Keratinocyte (primary cell): ENCODE measurements around the gene FBXO31. TPM values are rescaled to one million over a fixed set of nuclear protein-coding genes. Genes with fewer than 3 reads are reported as not detected.

Experiments
- DNase-seq: peaks from one replicate; pipeline ENCODE4 v3.0.0-alpha.2; 2011; ENCODE audit warnings: low read depth, missing footprints, low spot score
- FAIRE-seq: peaks from 2 replicates; lab custom pipeline; 2011; peaks lifted over from hg19 to GRCh38; lab: Jason Lieb, UNC
- H2AFZ ChIP-seq: 2 replicates; pipeline ENCODE4 v1.6.0; 2012; ENCODE audit warnings: low read length, control low read depth, inconsistent platforms; ENCODE audit not compliant: control insufficient read depth
- H3K27ac ChIP-seq: 2 replicates; pipeline ENCODE4 v1.5.1; 2011; ENCODE audit warnings: low read length; ENCODE audit not compliant: control insufficient read depth, insufficient read depth
- H3K27me3 ChIP-seq: 3 replicates; pipeline ENCODE4 v1.6.0; 2011; ENCODE audit warnings: low read length; ENCODE audit not compliant: control insufficient read depth, insufficient read depth; ENCODE audit errors: extremely low read depth
- H3K36me3 ChIP-seq, 2 experiments: 2 replicates in 1 of 2; 3 replicates in 1 of 2; pipeline ENCODE4 v1.5.1; 2011; ENCODE audit warnings: low read length in 2 of 2, mild to moderate bottlenecking in 1 of 2; ENCODE audit not compliant: control insufficient read depth in 2 of 2, insufficient read depth in 2 of 2; ENCODE audit errors: extremely low read depth in 1 of 2
- H3K4me1 ChIP-seq: 3 replicates; pipeline ENCODE4 v1.5.1; 2011; ENCODE audit warnings: low read length; ENCODE audit not compliant: control insufficient read depth, insufficient read depth; ENCODE audit errors: extremely low read depth
- H3K4me2 ChIP-seq: 3 replicates; pipeline ENCODE4 v1.6.0; 2011; ENCODE audit warnings: low read depth, low read length; ENCODE audit not compliant: control insufficient read depth, insufficient read depth; ENCODE audit errors: extremely low read depth
- H3K4me3 ChIP-seq, 3 experiments: fragments of 200-600 bp in 1 of 3; sonication (generic) in 1 of 3; 2 replicates in 2 of 3; 3 replicates in 1 of 3; pipeline ENCODE4 v1.5.1; 2011 to 2016; ENCODE audit warnings: low read length in 3 of 3, mild to moderate bottlenecking in 3 of 3, control low read depth in 2 of 3, inconsistent platforms in 1 of 3, low read depth in 1 of 3, mixed read lengths in 1 of 3, mixed run types in 1 of 3, moderate library complexity in 1 of 3; ENCODE audit not compliant: control insufficient read depth in 2 of 3, insufficient read depth in 2 of 3; ENCODE audit errors: extremely low read depth in 1 of 3
- H3K79me2 ChIP-seq: 2 replicates; pipeline ENCODE4 v1.6.0; 2012; ENCODE audit warnings: low read length; ENCODE audit not compliant: control insufficient read depth, insufficient read depth
- H3K9ac ChIP-seq: 3 replicates; pipeline ENCODE4 v1.6.0; 2011; ENCODE audit warnings: low read length; ENCODE audit not compliant: control insufficient read depth, insufficient read depth; ENCODE audit errors: extremely low read depth
- H3K9me1 ChIP-seq: 3 replicates; pipeline ENCODE4 v1.6.0; 2011; ENCODE audit warnings: low read length; ENCODE audit not compliant: control insufficient read depth, insufficient read depth; ENCODE audit errors: extremely low read depth
- H3K9me3 ChIP-seq: 2 replicates; pipeline ENCODE4 v1.5.1; 2012; ENCODE audit warnings: low read depth, low read length; ENCODE audit not compliant: control insufficient read depth
- H4K20me1 ChIP-seq: 3 replicates; pipeline ENCODE4 v1.6.0; 2011; ENCODE audit warnings: low read length; ENCODE audit not compliant: control insufficient read depth, insufficient read depth; ENCODE audit errors: extremely low read depth
- EZH2 ChIP-seq: IDR thresholded peaks from one replicate; pipeline ENCODE4 v1.6.1; 2012; ENCODE audit warnings: inconsistent platforms, mild to moderate bottlenecking, low read length, moderate library complexity
- dilution Hi-C: fragments of 300-500 bp; cut with MboI; formaldehyde crosslinking; loops from one replicate; pipeline ENCODE4 v1.7.0; 2020; ENCODE audit warnings: low sequenced_read_pairs; ENCODE audit not compliant: extremely low pct_ligation_motif_present
- polyA plus RNA-seq, 5 experiments: library from polyadenylated mRNA; depleted of rRNA in 3 of 5; stranded (reverse) in 3 of 5; stranded (forward) in 1 of 5; unstranded in 1 of 5; fragments of >200 nt; gene quantifications; 1 replicate in 1 of 5; 2 replicates in 3 of 5; 3 replicates in 1 of 5; pipeline versions ENCODE4 v1.2.1 to v1.2.3, GENCODE V29; 2011 to 2012; ENCODE audit warnings: missing spikeins in 2 of 5, low read depth in 1 of 5, low replicate concordance in 1 of 5
- TF ChIP-seq, protein P1 (sequence below), 3 experiments: IDR thresholded peaks in 1 of 3; conservative IDR thresholded peaks in 1 of 3; optimal IDR thresholded peaks in 1 of 3; 2 replicates in 2 of 3; 3 replicates in 1 of 3; pipeline versions ENCODE3 to v1.5.1; 2011; ENCODE audit warnings: low read length in 3 of 3, mild to moderate bottlenecking in 3 of 3, moderate library complexity in 2 of 3, control low read depth in 1 of 3, inconsistent platforms in 1 of 3; ENCODE audit not compliant: insufficient read depth in 2 of 3; ENCODE audit errors: extremely low read depth in 1 of 3

The FBXO31 gene
- polyA plus RNA-seq, 1 donor (not counting 4 experiments of a cell fraction or from before 2014, with no cell fraction given): 17.0 TPM

DNA sequence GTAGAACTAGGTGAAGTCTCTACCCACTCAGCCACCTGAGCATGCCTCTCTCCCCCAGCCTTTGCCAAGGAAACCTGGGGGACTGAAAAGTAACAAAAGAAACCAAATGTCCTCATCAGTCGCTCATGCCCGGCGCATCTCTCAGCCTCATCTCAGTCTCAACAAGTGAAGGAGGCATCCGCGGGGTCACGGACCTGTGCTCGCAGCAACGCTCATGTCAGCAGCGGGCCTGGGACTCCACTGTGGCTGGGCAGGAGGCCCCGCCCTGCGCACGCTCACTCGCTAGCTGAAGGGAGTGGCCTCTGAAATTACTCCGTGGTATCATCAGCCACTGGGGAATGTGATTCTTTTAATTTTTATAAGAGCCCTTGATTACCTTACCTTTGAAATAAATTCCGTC, 39.9 kb upstream of the FBXO31 start:
- TF ChIP-seq, protein P1, sequence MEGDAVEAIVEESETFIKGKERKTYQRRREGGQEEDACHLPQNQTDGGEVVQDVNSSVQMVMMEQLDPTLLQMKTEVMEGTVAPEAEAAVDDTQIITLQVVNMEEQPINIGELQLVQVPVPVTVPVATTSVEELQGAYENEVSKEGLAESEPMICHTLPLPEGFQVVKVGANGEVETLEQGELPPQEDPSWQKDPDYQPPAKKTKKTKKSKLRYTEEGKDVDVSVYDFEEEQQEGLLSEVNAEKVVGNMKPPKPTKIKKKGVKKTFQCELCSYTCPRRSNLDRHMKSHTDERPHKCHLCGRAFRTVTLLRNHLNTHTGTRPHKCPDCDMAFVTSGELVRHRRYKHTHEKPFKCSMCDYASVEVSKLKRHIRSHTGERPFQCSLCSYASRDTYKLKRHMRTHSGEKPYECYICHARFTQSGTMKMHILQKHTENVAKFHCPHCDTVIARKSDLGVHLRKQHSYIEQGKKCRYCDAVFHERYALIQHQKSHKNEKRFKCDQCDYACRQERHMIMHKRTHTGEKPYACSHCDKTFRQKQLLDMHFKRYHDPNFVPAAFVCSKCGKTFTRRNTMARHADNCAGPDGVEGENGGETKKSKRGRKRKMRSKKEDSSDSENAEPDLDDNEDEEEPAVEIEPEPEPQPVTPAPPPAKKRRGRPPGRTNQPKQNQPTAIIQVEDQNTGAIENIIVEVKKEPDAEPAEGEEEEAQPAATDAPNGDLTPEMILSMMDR (optimal IDR thresholded peaks at IDR 0.05 in 1 of 3, IDR thresholded peaks at IDR 0.05 in 1 of 3, conservative IDR thresholded peaks at IDR 0.05 in 1 of 3; ENCODE audit: extremely low read depth in 1 of 3, insufficient read depth in 2 of 3, low read length in 3 of 3): no peak
- no peak for TF ChIP-seq EZH2
- no peak overlapping the region for H3K27ac ChIP-seq
- dilution Hi-C loops: no loop called here
- FAIRE-seq: no peak
- H3K36me3 ChIP-seq: peaks cover 16 to 18% of the 10 kb centered on the region in 2 experiments
- H3K4me1 ChIP-seq: no peaks in the 10 kb centered on the region
- no peaks in the 10 kb centered on the region for H4K20me1 ChIP-seq
- no peak overlapping the region for H2AFZ ChIP-seq
- H3K4me2 ChIP-seq: no peak overlapping the region
- H3K4me3 ChIP-seq: no peak overlapping the region
- H3K27me3 ChIP-seq: no peaks in the 10 kb centered on the region
- DNase-seq: no peak
- no peaks in the 10 kb centered on the region for H3K9me3 ChIP-seq
- no peak overlapping the region for H3K9ac ChIP-seq
- H3K9me1 ChIP-seq: no peaks in the 10 kb centered on the region
- H3K79me2 ChIP-seq: peaks cover 2% of the 10 kb centered on the region

DNA sequence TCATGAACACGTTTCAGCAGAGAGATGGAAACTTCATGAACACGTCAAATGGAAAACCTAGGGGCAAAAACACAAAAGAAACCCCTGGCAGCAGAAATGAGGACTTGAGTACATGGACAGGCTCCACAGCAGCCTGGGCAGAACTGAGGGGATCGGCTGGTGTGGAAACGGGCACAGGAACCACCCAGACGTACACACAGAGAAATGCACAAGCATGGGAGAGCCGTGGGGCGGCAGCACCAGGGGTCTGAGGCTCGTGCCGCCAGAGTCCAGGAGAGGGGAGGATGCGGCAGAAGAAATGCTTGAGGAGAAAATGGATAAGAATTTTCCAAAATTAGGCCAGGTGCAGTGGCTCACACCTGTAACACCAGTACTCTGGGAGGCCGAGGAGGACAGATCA, 38.5 kb upstream of the FBXO31 start:
- Histone ChIP-seq H3K27ac (no peak overlapping the region), H3K9me1 (no peaks in the 10 kb centered on the region), H3K79me2 (peaks cover 2% of the 10 kb centered on the region), H3K9me3 (no peaks in the 10 kb centered on the region), H3K4me1 (no peaks in the 10 kb centered on the region), H3K27me3 (no peaks in the 10 kb centered on the region), H2AFZ (no peak overlapping the region), H4K20me1 (no peaks in the 10 kb centered on the region), H3K4me2 (no peak overlapping the region), H3K9ac (no peak overlapping the region), H3K4me3 (no peak overlapping the region), H3K36me3 (peaks cover 16 to 23% of the 10 kb centered on the region in 2 experiments)
- FAIRE-seq: no peak
- dilution Hi-C loops: no loop called here
- DNase-seq: no peak
- no peak for TF ChIP-seq EZH2
- TF ChIP-seq, protein P1 (optimal IDR thresholded peaks at IDR 0.05 in 1 of 3, IDR thresholded peaks at IDR 0.05 in 1 of 3, conservative IDR thresholded peaks at IDR 0.05 in 1 of 3; ENCODE audit: extremely low read depth in 1 of 3, insufficient read depth in 2 of 3, low read length in 3 of 3): no peak
